Mucosa of stomach (tissue), 1 donor: ENCODE data around the gene IMPDH1.

Source experiments
- H3K27me3 ChIP-seq: one replicate; pipeline ENCODE4 v1.7.0; 2013; ENCODE audit warnings: mild to moderate bottlenecking, low read length; ENCODE audit not compliant: control insufficient read depth, insufficient read depth
- H3K36me3 ChIP-seq: one replicate; pipeline ENCODE4 v1.7.0; 2013; ENCODE audit warnings: low read length; ENCODE audit not compliant: control insufficient read depth, insufficient read depth
- H3K4me1 ChIP-seq: one replicate; pipeline ENCODE4 v1.7.0; 2013; ENCODE audit warnings: mild to moderate bottlenecking, low read length; ENCODE audit not compliant: control insufficient read depth, insufficient read depth
- H3K4me3 ChIP-seq: one replicate; pipeline ENCODE4 v1.7.0; 2013; ENCODE audit warnings: low read length
- H3K9ac ChIP-seq: one replicate; pipeline ENCODE4 v1.7.0; 2013; ENCODE audit warnings: mild to moderate bottlenecking, low read length, moderate library complexity
- H3K9me3 ChIP-seq: one replicate; pipeline ENCODE4 v1.7.0; 2013; ENCODE audit warnings: mild to moderate bottlenecking, low read length, moderate library complexity; ENCODE audit not compliant: control insufficient read depth
- donor health status: Pancreatic carcinoma.

IMPDH1 gene

GRCh38 chr7:128407751-128408708, 1.8 kb downstream of the IMPDH1 start:
- Histone ChIP-seq H3K9me3 (no peaks in the 10 kb centered on the region), H3K36me3 (no peaks in the 10 kb centered on the region), H3K4me1 (peaks cover 49% of the 10 kb centered on the region), H3K27me3 (peaks cover 7% of the 10 kb centered on the region), H3K9ac (peak overlapping the region; percentile 88), H3K4me3 (no peak overlapping the region)

GRCh38 chr7:128407233-128407589, 2.6 kb downstream of the IMPDH1 start:
- H3K9ac ChIP-seq: no peak overlapping the region
- H3K36me3 ChIP-seq: no peaks in the 10 kb centered on the region
- H3K9me3 ChIP-seq: no peaks in the 10 kb centered on the region
- H3K27me3 ChIP-seq: peaks cover 7% of the 10 kb centered on the region
- no peak overlapping the region for H3K4me3 ChIP-seq
- H3K4me1 ChIP-seq: peaks cover 49% of the 10 kb centered on the region

- H3K4me3 ChIP-seq: peak overlapping the region; percentile 12
- peaks cover 49% of the 10 kb centered on the region for H3K4me1 ChIP-seq
- peaks cover 7% of the 10 kb centered on the region for H3K27me3 ChIP-seq
- peaks cover 4% of the 10 kb centered on the region for H3K36me3 ChIP-seq
- H3K9ac ChIP-seq: no peak overlapping the region
- H3K9me3 ChIP-seq: no peaks in the 10 kb centered on the region
Measured at GRCh38 chr7:128406314-128407232, 3.2 kb downstream of the IMPDH1 start.

- no peaks in the 10 kb centered on the region for H3K9me3 ChIP-seq
- H3K36me3 ChIP-seq: peaks cover 13% of the 10 kb centered on the region
- H3K9ac ChIP-seq: peak overlapping the region; percentile 68
- peaks cover 7% of the 10 kb centered on the region for H3K27me3 ChIP-seq
- H3K4me1 ChIP-seq: peaks cover 49% of the 10 kb centered on the region
- H3K4me3 ChIP-seq: peak overlapping the region; percentile 12
Measured at GRCh38 chr7:128405471-128406313, 4.1 kb downstream of the IMPDH1 start.

GRCh38 chr7:128404886-128405470, 4.8 kb downstream of the IMPDH1 start:
- Histone ChIP-seq H3K9ac (peak overlapping the region; percentile 68), H3K9me3 (no peaks in the 10 kb centered on the region), H3K27me3 (peaks cover 7% of the 10 kb centered on the region), H3K4me1 (peaks cover 49% of the 10 kb centered on the region), H3K4me3 (peak overlapping the region; percentile 12), H3K36me3 (peaks cover 16% of the 10 kb centered on the region)

GRCh38 chr7:128404143-128404681, 5.6 kb downstream of the IMPDH1 start:
- H3K9me3 ChIP-seq: no peaks in the 10 kb centered on the region
- peaks cover 6% of the 10 kb centered on the region for H3K27me3 ChIP-seq
- peaks cover 16% of the 10 kb centered on the region for H3K36me3 ChIP-seq
- peak overlapping the region; percentile 20 for H3K4me3 ChIP-seq
- H3K4me1 ChIP-seq: peaks cover 46% of the 10 kb centered on the region
- peak overlapping the region; percentile 68 for H3K9ac ChIP-seq

- Histone ChIP-seq H3K9me3 (no peaks in the 10 kb centered on the region), H3K36me3 (peaks cover 16% of the 10 kb centered on the region), H3K27me3 (peaks cover under 1% of the 10 kb centered on the region), H3K4me3 (no peak overlapping the region), H3K9ac (peak overlapping the region; percentile 54), H3K4me1 (peaks cover 41% of the 10 kb centered on the region)
Measured at GRCh38 chr7:128403676-128404075, 6.1 kb downstream of the IMPDH1 start.

GRCh38 chr7:128402356-128402755, 7.4 kb downstream of the IMPDH1 start:
- Histone ChIP-seq H3K4me1 (peaks cover 28% of the 10 kb centered on the region), H3K36me3 (peaks cover 24% of the 10 kb centered on the region), H3K9ac (no peak overlapping the region), H3K27me3 (no peaks in the 10 kb centered on the region), H3K4me3 (no peak overlapping the region), H3K9me3 (no peaks in the 10 kb centered on the region)

GRCh38 chr7:128400566-128400965, 9.2 kb downstream of the IMPDH1 start:
- Histone ChIP-seq H3K9me3 (no peaks in the 10 kb centered on the region), H3K4me1 (peaks cover 17% of the 10 kb centered on the region), H3K9ac (no peak overlapping the region), H3K36me3 (peaks cover 24% of the 10 kb centered on the region), H3K27me3 (no peaks in the 10 kb centered on the region), H3K4me3 (no peak overlapping the region)

- Histone ChIP-seq H3K4me1 (peaks cover 13% of the 10 kb centered on the region), H3K9ac (no peak overlapping the region), H3K36me3 (peaks cover 24% of the 10 kb centered on the region), H3K27me3 (no peaks in the 10 kb centered on the region), H3K9me3 (no peaks in the 10 kb centered on the region), H3K4me3 (no peak overlapping the region)
Measured at GRCh38 chr7:128399991-128400390, 9.8 kb downstream of the IMPDH1 start.

- Histone ChIP-seq H3K9ac (no peak overlapping the region), H3K4me1 (peaks cover 3% of the 10 kb centered on the region), H3K4me3 (no peak overlapping the region), H3K36me3 (peaks cover 24% of the 10 kb centered on the region), H3K9me3 (no peaks in the 10 kb centered on the region), H3K27me3 (no peaks in the 10 kb centered on the region)
Measured at GRCh38 chr7:128398841-128399135, 11.0 kb downstream of the IMPDH1 start.
